Activated CD8-positive, alpha-beta memory T cell treated with anti-CD3 and anti-CD28 coated beads, Interleukin-2, amount 10 ng/mL, durations not matched to agents 7 days and 5 days (primary cell): ENCODE results near the gene ZMYND8. TPM values are rescaled to one million over a fixed set of nuclear protein-coding genes. Genes with fewer than 3 reads are reported as not detected.
"Not testable (repeated sequence)": the region's sequence is repeated elsewhere in the genome, so short reads cannot be mapped to it uniquely, and the experiment has no call there.

Experiments
- ATAC-seq: fragments of 150-1000 bp; cut with Tn5 transposase; one replicate; pipeline ENCODE4 v1.10.0; 2021; ENCODE audit warnings: moderate library complexity
- CTCF ChIA-PET: fragments of 350-600 bp; sonication (Branson Sonifier 250); formaldehyde crosslinking; loops from one replicate; lab custom pipeline; 2021; ENCODE audit warnings: antibody characterized with exemption; lab: Charles Lee
- DNase-seq: peaks from one replicate; pipeline ENCODE4 v3.0.0-alpha.2; 2020
- H3K27ac Mint-ChIP-seq: one replicate; pipeline ENCODE4 v1.8.0; 2021; ENCODE audit warnings: mild to moderate bottlenecking, mixed read lengths
- H3K27me3 Mint-ChIP-seq: one replicate; pipeline ENCODE4 v1.8.0; 2021; ENCODE audit warnings: mixed read lengths
- H3K36me3 Mint-ChIP-seq: one replicate; pipeline ENCODE4 v1.8.0; 2021; ENCODE audit warnings: mild to moderate bottlenecking, mixed read lengths
- H3K4me1 Mint-ChIP-seq: one replicate; pipeline ENCODE4 v1.8.0; 2021; ENCODE audit warnings: mixed read lengths
- H3K4me3 Mint-ChIP-seq: one replicate; pipeline ENCODE4 v1.8.0; 2021; ENCODE audit warnings: mild to moderate bottlenecking, moderate library complexity, mixed read lengths
- H3K9me3 Mint-ChIP-seq: one replicate; pipeline ENCODE4 v1.8.0; 2022; ENCODE audit warnings: low read depth, mixed read lengths
- total RNA-seq, 2 experiments: library from RNA; stranded (reverse); gene quantifications; one replicate each; pipeline ENCODE4 v1.2.3, GENCODE V29; 2021

ZMYND8 gene
- 10 to 100 TPM; 39.4 to 45.2 TPM for total RNA-seq

GRCh38 chr20:47356526-47357295 is at the start of gene ZMYND8:
TSS of gene ZMYND8 (minus strand) at chr20:47356699. CDS start at chr20:47356670, 29 bp downstream.
- H3K27ac Mint-ChIP-seq = peak within 1 kb of the TSS; percentile 99
- DNase-seq (peak; percentile 96), ATAC-seq (peak; percentile 85)
- peaks cover 20% of the 10 kb centered on the region for H3K36me3 Mint-ChIP-seq
- no peaks in the 10 kb centered on the region for H3K27me3 Mint-ChIP-seq
- H3K4me3 Mint-ChIP-seq = peak within 1 kb of the TSS; percentile 87
- CTCF ChIA-PET = interaction anchor here (0.7 to 15.4 kb wide), 11 partner anchors 9 to 264 kb away, joined by 3 to 165 read pairs (median 4); partner anchors contain the start of gene NCOA3
- no peaks in the 10 kb centered on the region for H3K9me3 Mint-ChIP-seq
- peaks cover 62% of the 10 kb centered on the region for H3K4me1 Mint-ChIP-seq

GRCh38 chr20:47405775-47406325 is 49.4 kb upstream of the ZMYND8 start:
- H3K4me1 Mint-ChIP-seq = peaks cover 5% of the 10 kb centered on the region
- no peaks in the 10 kb centered on the region for H3K27me3 Mint-ChIP-seq
- CTCF ChIA-PET = interaction anchor here (1.2 to 1.4 kb wide), 4 partner anchors 9 to 215 kb away, joined by 3 to 7 read pairs (median 4); no protein-coding TSS in a partner anchor
- ATAC-seq (no peak), DNase-seq (no peak)
- no peak overlapping the region for H3K27ac Mint-ChIP-seq
- no peaks in the 10 kb centered on the region for H3K36me3 Mint-ChIP-seq
- no peaks in the 10 kb centered on the region for H3K9me3 Mint-ChIP-seq
- no peak overlapping the region for H3K4me3 Mint-ChIP-seq

DNA sequence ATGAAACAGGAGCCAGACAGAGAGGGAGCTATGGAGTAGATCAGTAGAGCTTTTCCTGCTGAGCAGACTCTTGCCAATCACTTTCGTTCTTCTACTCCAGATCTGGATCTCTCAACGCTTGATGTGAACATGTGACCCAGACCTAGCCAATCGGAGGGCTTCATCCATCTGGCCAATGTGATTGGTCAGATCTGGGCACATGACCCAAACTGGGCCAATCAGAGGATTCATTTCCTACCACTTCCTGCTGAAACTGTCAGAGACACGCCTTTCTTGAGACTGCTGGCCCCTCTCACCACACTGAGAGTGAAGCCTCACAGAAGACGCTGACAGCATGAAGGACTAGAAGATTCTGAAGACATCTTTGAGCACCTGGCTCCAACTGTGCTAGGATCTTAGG is 44.2 kb upstream of the ZMYND8 start:
- H3K27ac Mint-ChIP-seq = no peak overlapping the region
- no peak for DNase-seq
- H3K36me3 Mint-ChIP-seq = no peaks in the 10 kb centered on the region
- H3K27me3 Mint-ChIP-seq = no peaks in the 10 kb centered on the region
- peaks cover 9% of the 10 kb centered on the region for H3K4me1 Mint-ChIP-seq
- CTCF ChIA-PET = no interaction called here
- H3K4me3 Mint-ChIP-seq = no peak overlapping the region
- ATAC-seq = no peak
- no peaks in the 10 kb centered on the region for H3K9me3 Mint-ChIP-seq

- Mint-ChIP-seq H3K36me3 (no peaks in the 10 kb centered on the region), H3K4me3 (no peak overlapping the region), H3K27ac (peak overlapping the region; percentile 17), H3K4me1 (peaks cover 9% of the 10 kb centered on the region), H3K27me3 (no peaks in the 10 kb centered on the region), H3K9me3 (no peaks in the 10 kb centered on the region)
- CTCF ChIA-PET = interaction anchor here (0.7 to 3.4 kb wide), 3 partner anchors 14 to 822 kb away, joined by 3 to 16 read pairs (median 4); no protein-coding TSS in a partner anchor
- no peak for DNase-seq
- ATAC-seq = peak; percentile 23
Observed at GRCh38 chr20:47397652-47398301, 41.3 kb upstream of the ZMYND8 start.

DNA sequence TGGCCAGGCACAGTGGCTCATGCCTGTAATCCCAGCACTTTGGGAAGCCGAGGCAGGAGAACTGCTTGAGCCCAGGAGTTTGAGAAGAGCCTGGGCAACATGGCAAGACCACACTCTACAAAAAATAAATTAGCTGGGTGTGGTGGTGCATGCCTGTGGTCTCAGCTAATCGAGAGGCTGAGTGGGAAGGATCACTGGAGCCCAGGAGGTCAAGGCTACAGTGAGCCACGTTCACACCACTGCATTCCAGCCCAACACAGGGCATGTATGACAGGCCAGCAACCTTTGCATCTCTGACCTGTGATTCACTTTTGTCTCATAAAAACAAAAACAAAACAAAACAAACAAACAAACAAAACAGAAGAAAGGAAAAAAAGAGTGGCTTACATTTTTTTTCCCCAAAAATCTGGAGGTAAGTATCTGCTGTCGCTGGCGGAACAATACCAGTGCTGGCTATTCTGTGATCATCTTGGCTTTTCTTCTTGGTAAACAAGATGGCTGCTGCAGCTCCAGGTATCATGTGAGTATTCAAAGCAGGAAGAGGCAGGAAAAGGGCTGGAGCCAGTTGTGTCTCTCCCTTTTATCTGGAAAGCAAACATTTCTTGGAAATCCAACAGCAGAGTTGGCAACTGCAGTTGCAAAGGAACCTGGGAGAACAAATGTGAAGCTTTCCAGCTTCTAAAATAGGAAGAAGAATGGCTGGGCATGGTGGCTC is 40.4 kb upstream of the ZMYND8 start:
- H3K27ac Mint-ChIP-seq = no peak overlapping the region
- ATAC-seq (no peak), DNase-seq (no peak)
- peaks cover 3% of the 10 kb centered on the region for H3K9me3 Mint-ChIP-seq
- no peaks in the 10 kb centered on the region for H3K36me3 Mint-ChIP-seq
- CTCF ChIA-PET = interaction anchor here (3.4 kb wide), 1 partner anchor 13 kb away, joined by 16 read pairs; no protein-coding TSS in a partner anchor
- H3K4me3 Mint-ChIP-seq = no peak overlapping the region
- no peaks in the 10 kb centered on the region for H3K27me3 Mint-ChIP-seq
- H3K4me1 Mint-ChIP-seq = peaks cover 16% of the 10 kb centered on the region

- not testable (repeated sequence) for H3K27ac Mint-ChIP-seq
Observed at GRCh38 chr20:47393796-47394514, 37.5 kb upstream of the ZMYND8 start.

GRCh38 chr20:47392721-47393073 is 36.2 kb upstream of the ZMYND8 start:
- Mint-ChIP-seq H3K27ac (no peak overlapping the region), H3K27me3 (no peaks in the 10 kb centered on the region), H3K4me1 (peaks cover 16% of the 10 kb centered on the region), H3K4me3 (no peak overlapping the region), H3K36me3 (peaks cover 1% of the 10 kb centered on the region), H3K9me3 (peaks cover 6% of the 10 kb centered on the region)
- ATAC-seq (no peak), DNase-seq (no peak)
- CTCF ChIA-PET = interaction anchor here (1.0 to 3.7 kb wide), 4 partner anchors 9 to 228 kb away, joined by 3 to 22 read pairs (median 4); no protein-coding TSS in a partner anchor

More at GRCh38 chr20:47393796-47394514, 37.5 kb upstream of the ZMYND8 start:
- H3K27me3 Mint-ChIP-seq, H3K36me3 Mint-ChIP-seq, H3K9me3 Mint-ChIP-seq, H3K4me3 Mint-ChIP-seq, ATAC-seq, DNase-seq: not testable (repeated sequence)
- CTCF ChIA-PET = interaction anchor here (1.0 to 3.7 kb wide), 2 partner anchors 10 to 14 kb away, joined by 3 to 22 read pairs; no protein-coding TSS in a partner anchor
- peaks cover 21% of the 10 kb centered on the region for H3K4me1 Mint-ChIP-seq

- Mint-ChIP-seq H3K4me3 (no peak overlapping the region), H3K27me3 (no peaks in the 10 kb centered on the region), H3K9me3 (peaks cover 6% of the 10 kb centered on the region), H3K27ac (peak overlapping the region; percentile 59), H3K4me1 (peaks cover 15% of the 10 kb centered on the region), H3K36me3 (peaks cover 1% of the 10 kb centered on the region)
- CTCF ChIA-PET = interaction anchor here (1.1 to 3.7 kb wide), 5 partner anchors 9 to 228 kb away, joined by 4 to 22 read pairs (median 5); no protein-coding TSS in a partner anchor
- DNase-seq = no peak
- ATAC-seq = peak; percentile 42
Observed at GRCh38 chr20:47392015-47392720, 35.7 kb upstream of the ZMYND8 start.

DNA sequence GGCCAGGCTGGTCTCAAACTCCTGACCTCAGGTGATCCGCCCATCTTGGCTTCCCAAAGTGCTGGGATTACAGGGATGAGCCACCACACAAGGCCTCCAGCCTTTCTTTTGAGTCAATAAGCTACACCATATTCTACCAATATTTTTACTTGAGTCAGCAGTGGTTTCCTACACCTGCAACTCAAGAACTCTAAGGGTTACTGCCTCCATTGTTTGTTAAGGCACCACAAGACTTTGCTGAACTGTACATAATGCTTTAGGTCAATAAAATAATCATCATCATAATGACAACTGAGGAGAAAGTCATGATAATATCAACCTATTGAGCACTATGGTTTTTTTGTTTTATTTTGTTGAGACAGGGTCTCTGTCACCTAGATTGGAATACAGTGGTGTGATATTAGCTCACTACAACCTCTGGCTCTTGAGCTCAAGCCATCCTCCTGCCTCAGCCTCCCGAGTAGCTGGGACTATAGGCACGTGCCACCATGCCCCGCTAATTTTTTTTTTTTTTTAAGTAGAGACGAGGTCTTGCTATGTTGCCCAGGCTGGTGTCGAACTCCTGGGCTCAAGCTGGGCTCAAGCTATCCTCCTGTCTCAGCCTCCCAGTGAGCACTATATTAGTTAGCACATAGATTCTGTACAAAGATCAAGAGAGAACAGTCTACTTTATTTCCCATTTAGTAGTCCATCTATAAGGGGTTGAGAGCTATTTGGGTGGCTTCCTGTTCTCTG is 34.9 kb upstream of the ZMYND8 start:
- peak overlapping the region; percentile 59 for H3K27ac Mint-ChIP-seq
- H3K36me3 Mint-ChIP-seq = peaks cover 1% of the 10 kb centered on the region
- DNase-seq = no peak
- no peaks in the 10 kb centered on the region for H3K27me3 Mint-ChIP-seq
- no peak overlapping the region for H3K4me3 Mint-ChIP-seq
- peaks cover 13% of the 10 kb centered on the region for H3K4me1 Mint-ChIP-seq
- CTCF ChIA-PET = interaction anchor here (1.1 to 3.7 kb wide), 5 partner anchors 8 to 229 kb away, joined by 4 to 22 read pairs (median 5); no protein-coding TSS in a partner anchor
- ATAC-seq = no peak
- H3K9me3 Mint-ChIP-seq = peaks cover 6% of the 10 kb centered on the region

DNA sequence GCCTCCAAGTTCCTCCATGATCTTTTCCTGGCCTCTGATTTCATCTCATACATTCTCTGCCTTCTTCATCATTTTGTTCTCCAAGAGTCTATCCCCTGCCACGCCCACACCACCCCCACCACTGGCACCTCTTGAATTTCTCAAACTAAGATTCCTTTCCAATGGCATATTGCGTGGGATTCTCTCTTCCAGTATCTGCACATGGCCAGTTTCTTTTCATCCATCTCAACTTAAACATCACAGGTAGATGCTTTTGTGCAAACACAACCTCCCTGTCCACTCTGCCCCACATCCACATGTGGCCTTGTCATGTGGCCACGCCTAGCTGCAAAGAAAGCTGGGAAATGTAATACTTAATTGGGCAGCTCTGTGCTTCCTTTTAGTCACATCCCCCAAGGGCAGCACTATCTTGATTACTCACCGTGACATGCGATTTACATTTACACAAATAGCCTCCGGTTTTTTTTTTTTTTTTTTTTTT is 33.4 kb upstream of the ZMYND8 start:
- H3K27ac Mint-ChIP-seq = no peak overlapping the region
- DNase-seq (no peak), ATAC-seq (no peak)
- peaks cover 6% of the 10 kb centered on the region for H3K9me3 Mint-ChIP-seq
- no peak overlapping the region for H3K4me3 Mint-ChIP-seq
- peaks cover 1% of the 10 kb centered on the region for H3K36me3 Mint-ChIP-seq
- CTCF ChIA-PET = interaction anchor here (1.2 kb wide), 1 partner anchor 194 kb away, joined by 3 read pairs; no protein-coding TSS in a partner anchor
- H3K4me1 Mint-ChIP-seq = peaks cover 13% of the 10 kb centered on the region
- H3K27me3 Mint-ChIP-seq = no peaks in the 10 kb centered on the region

DNA sequence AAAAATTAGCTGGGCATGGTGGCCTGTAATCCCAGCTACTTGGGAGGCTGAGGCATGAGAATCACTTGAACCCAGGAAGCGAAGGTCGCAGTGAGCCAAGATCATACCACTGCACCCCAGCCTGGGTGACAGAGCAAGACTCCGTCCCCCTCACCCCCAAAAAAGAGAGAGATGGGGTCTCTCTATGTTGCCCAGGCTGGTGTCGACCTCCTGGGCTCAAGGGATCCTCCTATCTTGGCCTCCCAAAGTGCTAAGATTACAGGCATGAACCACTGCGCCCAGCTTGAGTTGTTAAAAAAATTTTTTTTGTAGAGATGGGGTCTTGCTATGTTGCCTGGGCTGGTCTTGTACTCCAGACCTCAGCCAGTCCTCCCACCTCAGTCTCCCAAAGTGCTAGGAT is 29.5 kb upstream of the ZMYND8 start:
- ATAC-seq, H3K36me3 Mint-ChIP-seq, H3K9me3 Mint-ChIP-seq, H3K4me3 Mint-ChIP-seq, H3K27ac Mint-ChIP-seq, DNase-seq, H3K27me3 Mint-ChIP-seq: not testable (repeated sequence)
- H3K4me1 Mint-ChIP-seq = peaks cover 15% of the 10 kb centered on the region
- CTCF ChIA-PET = interaction anchor here (0.9 to 8.9 kb wide), 4 partner anchors 113 to 238 kb away, joined by 5 to 384 read pairs (median 104); no protein-coding TSS in a partner anchor
